ENCODE results near the gene EIF5B.

The EIF5B gene

DNA sequence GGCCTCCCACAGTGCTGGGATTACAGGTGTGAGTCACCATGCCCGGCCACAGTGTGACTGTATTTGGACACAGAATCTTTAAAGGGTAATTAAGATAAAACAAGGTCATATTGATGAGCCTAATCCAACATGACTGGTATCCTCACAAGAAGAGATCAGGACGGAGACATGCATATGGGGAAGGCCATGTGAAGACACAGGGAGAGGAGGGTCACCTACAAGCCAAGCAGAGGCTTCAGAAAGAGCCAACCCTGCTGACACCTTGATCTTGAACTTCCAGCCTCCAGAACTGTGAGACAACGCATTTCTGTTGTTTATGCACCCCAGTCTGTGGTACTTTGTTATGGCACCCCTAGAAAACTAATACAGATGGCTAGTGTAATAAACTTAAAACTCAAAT lies 80.2 kb downstream of the EIF5B start:
- no peaks in the 10 kb centered on the region for H3K4me1 ChIP-seq (ENCODE audit: insufficient read depth, low read length, severe bottlenecking)
- H4K20me1 ChIP-seq (ENCODE audit: insufficient read depth, low read length): no peaks in the 10 kb centered on the region
- no peak for TF ChIP-seq EZH2 (IDR thresholded peaks at IDR 0.05; ENCODE audit: borderline replicate concordance, low read length)
- TF ChIP-seq, protein P1, sequence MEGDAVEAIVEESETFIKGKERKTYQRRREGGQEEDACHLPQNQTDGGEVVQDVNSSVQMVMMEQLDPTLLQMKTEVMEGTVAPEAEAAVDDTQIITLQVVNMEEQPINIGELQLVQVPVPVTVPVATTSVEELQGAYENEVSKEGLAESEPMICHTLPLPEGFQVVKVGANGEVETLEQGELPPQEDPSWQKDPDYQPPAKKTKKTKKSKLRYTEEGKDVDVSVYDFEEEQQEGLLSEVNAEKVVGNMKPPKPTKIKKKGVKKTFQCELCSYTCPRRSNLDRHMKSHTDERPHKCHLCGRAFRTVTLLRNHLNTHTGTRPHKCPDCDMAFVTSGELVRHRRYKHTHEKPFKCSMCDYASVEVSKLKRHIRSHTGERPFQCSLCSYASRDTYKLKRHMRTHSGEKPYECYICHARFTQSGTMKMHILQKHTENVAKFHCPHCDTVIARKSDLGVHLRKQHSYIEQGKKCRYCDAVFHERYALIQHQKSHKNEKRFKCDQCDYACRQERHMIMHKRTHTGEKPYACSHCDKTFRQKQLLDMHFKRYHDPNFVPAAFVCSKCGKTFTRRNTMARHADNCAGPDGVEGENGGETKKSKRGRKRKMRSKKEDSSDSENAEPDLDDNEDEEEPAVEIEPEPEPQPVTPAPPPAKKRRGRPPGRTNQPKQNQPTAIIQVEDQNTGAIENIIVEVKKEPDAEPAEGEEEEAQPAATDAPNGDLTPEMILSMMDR (IDR thresholded peaks at IDR 0.05; ENCODE audit: low read length): no peak
- no peak overlapping the region for H3K4me3 ChIP-seq (ENCODE audit: low read depth, low read length, poor library complexity, severe bottlenecking)
- no peak overlapping the region for H3K27ac ChIP-seq (ENCODE audit: low read depth, low read length, poor library complexity, severe bottlenecking)
- no peaks in the 10 kb centered on the region for H3K9me2 ChIP-seq (ENCODE audit: low read depth, low read length)
- no peaks in the 10 kb centered on the region for H3K79me2 ChIP-seq (ENCODE audit: insufficient read depth, low read length)
- H3F3A ChIP-seq (ENCODE audit: insufficient read depth, low read length): no peaks in the 10 kb centered on the region
- no peak overlapping the region for H3K9ac ChIP-seq (ENCODE audit: low read length)
- H3K36me3 ChIP-seq (ENCODE audit: insufficient read depth, low read length): peaks cover 98% of the 10 kb centered on the region
- no peaks in the 10 kb centered on the region for H3K9me3 ChIP-seq (ENCODE audit: low read length)
- H3K4me2 ChIP-seq (ENCODE audit: low read length): no peak overlapping the region
- no peak overlapping the region for H2AFZ ChIP-seq (ENCODE audit: low read length)
- no peaks in the 10 kb centered on the region for H3K27me3 ChIP-seq (ENCODE audit: insufficient read depth, low read length)

DNA sequence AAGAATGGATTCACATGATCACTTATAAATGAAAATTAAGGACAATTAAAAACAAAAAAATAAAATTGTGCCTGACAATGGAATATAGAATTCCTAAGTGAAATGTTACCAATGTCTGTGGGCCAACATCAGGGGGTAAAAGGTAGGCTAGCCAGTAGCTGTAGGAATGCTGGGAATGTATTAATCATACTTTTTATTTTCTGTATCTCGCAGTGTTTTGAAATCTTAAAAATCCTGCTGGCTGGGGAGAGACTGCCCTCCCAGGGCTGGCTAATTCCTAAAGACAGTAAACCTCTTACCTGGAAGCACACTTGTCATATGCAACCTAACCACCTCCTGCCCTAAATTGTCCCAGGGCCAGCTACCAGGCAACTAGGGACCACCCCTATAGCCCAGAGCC lies 82.8 kb downstream of the EIF5B start:
- Histone ChIP-seq H3K4me1 (ENCODE audit: insufficient read depth, low read length, severe bottlenecking) (no peaks in the 10 kb centered on the region), H3K27me3 (ENCODE audit: insufficient read depth, low read length) (no peaks in the 10 kb centered on the region), H3K79me2 (ENCODE audit: insufficient read depth, low read length) (no peaks in the 10 kb centered on the region), H3K4me3 (ENCODE audit: low read depth, low read length, poor library complexity, severe bottlenecking) (no peak overlapping the region), H3K9me2 (ENCODE audit: low read depth, low read length) (no peaks in the 10 kb centered on the region), H3K4me2 (ENCODE audit: low read length) (no peak overlapping the region), H3K27ac (ENCODE audit: low read depth, low read length, poor library complexity, severe bottlenecking) (no peak overlapping the region), H3F3A (ENCODE audit: insufficient read depth, low read length) (no peaks in the 10 kb centered on the region), H3K9ac (ENCODE audit: low read length) (no peak overlapping the region), H3K9me3 (ENCODE audit: low read length) (no peaks in the 10 kb centered on the region), H4K20me1 (ENCODE audit: insufficient read depth, low read length) (no peaks in the 10 kb centered on the region), H2AFZ (ENCODE audit: low read length) (no peak overlapping the region), H3K36me3 (ENCODE audit: insufficient read depth, low read length) (peaks cover 95% of the 10 kb centered on the region)
- TF ChIP-seq, protein P1 (IDR thresholded peaks at IDR 0.05; ENCODE audit: low read length): no peak
- no peak for TF ChIP-seq EZH2 (IDR thresholded peaks at IDR 0.05; ENCODE audit: borderline replicate concordance, low read length)

DNA sequence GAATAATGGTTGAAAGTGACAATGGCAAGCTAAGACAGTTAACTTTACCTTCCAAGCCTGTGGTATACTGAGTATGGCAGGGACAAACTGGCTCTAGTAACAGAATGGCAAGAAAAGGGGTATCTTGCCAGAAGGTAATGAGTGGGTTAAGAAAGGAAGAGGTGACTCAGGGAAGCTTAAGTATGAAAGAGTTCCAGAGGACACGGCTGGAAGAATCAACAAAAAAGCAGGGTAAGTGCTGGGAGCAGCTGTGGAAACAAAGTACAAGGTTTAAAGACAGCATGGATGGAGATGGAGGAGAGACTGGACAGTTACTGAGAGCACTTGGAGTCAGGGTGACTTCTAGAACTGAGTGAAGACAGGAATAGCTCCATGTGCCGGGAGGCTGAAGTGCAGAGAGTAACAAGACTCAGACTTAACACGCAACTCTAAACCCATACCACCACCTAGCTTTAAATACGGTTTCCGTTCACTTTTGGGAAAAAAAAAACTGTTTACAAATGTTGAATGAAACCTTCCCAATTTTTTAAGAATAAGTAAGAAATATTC lies 83.6 kb downstream of the EIF5B start:
- TF ChIP-seq EZH2 (IDR thresholded peaks at IDR 0.05; ENCODE audit: borderline replicate concordance, low read length): no peak
- TF ChIP-seq, protein P1 (IDR thresholded peaks at IDR 0.05; ENCODE audit: low read length): no peak
- no peak overlapping the region for H3K4me2 ChIP-seq (ENCODE audit: low read length)
- no peak overlapping the region for H2AFZ ChIP-seq (ENCODE audit: low read length)
- no peak overlapping the region for H3K4me3 ChIP-seq (ENCODE audit: low read depth, low read length, poor library complexity, severe bottlenecking)
- H3K36me3 ChIP-seq (ENCODE audit: insufficient read depth, low read length): peaks cover 95% of the 10 kb centered on the region
- H3K27ac ChIP-seq (ENCODE audit: low read depth, low read length, poor library complexity, severe bottlenecking): no peak overlapping the region
- H3K27me3 ChIP-seq (ENCODE audit: insufficient read depth, low read length): no peaks in the 10 kb centered on the region
- H4K20me1 ChIP-seq (ENCODE audit: insufficient read depth, low read length): no peaks in the 10 kb centered on the region
- H3K9me2 ChIP-seq (ENCODE audit: low read depth, low read length): no peaks in the 10 kb centered on the region
- H3K79me2 ChIP-seq (ENCODE audit: insufficient read depth, low read length): no peaks in the 10 kb centered on the region
- no peak overlapping the region for H3K9ac ChIP-seq (ENCODE audit: low read length)
- no peaks in the 10 kb centered on the region for H3K4me1 ChIP-seq (ENCODE audit: insufficient read depth, low read length, severe bottlenecking)
- H3F3A ChIP-seq (ENCODE audit: insufficient read depth, low read length): no peaks in the 10 kb centered on the region
- no peaks in the 10 kb centered on the region for H3K9me3 ChIP-seq (ENCODE audit: low read length)
